Activated CD8-positive, alpha-beta memory T cell treated with anti-CD3 and anti-CD28 coated beads for 24 hours (primary cell): ENCODE measurements around the gene ROBO4.
A peak's percentile ranks its signal among the peaks of the same experiment; 100 is the strongest.

Experiments used
- DNase-seq: peaks from one replicate; pipeline ENCODE4 v3.0.0-alpha.2; 2020

ROBO4 gene

DNA sequence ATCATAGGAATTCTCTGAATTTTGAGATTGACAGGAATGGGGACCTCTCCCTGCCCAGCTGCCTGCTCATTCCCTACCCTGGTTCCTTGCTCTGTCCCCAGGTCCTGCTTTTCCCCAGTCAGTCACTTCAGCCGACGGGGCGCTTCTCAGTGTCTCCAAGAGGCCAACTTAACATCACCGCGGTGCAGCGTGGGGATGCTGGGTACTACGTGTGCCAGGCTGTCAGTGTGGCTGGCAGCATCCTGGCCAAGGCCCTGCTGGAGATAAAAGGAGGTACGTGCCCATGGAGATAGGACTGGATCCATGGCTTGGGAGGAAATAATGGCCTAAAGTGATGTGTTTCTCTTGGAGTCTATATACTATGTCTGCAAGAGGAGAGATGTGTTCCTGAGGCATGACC lies 25.4 kb downstream of the ROBO4 start:
- DNase-seq: no peak

DNA sequence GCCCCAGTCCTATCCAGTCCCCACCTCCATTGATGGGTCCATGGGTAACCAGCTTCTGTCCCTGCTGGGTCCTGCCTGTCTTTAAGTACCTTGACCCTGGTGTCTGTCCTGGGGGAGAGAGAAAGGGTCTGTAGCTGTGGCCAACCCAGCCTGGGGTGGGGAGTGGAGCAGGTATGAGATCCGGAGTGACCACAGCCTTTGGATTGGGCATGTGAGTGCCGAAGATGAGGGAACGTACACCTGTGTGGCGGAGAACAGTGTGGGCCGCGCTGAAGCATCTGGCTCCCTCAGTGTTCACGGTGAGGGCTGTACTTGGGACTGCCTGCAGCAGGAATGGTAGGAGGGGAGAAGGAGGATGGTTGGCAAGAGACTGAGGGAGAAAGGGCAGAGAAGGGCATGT lies 27.2 kb downstream of the ROBO4 start:
- no peak for DNase-seq

DNA sequence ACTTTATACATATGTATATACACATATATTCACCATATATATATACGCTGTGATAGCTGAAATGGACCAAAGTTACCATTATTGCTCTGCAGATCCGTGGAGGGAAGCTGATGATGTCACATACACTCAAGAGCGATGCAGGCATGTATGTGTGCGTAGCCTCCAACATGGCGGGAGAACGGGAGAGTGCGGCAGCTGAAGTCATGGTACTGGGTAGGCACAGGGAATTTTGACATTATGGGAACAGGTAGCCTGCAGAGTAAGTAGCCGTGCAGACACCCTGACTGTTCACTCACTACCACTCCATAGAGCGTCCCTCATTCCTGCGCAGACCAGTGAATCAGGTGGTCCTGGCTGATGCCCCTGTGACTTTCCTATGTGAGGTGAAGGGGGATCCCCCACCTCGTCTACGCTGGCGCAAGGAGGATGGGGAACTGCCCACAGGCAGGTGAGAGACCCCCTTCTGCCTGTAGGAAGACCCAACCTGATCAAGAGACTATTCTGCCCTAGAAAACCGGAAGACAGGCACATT lies 27.7 kb downstream of the ROBO4 start:
- DNase-seq: no peak

DNA sequence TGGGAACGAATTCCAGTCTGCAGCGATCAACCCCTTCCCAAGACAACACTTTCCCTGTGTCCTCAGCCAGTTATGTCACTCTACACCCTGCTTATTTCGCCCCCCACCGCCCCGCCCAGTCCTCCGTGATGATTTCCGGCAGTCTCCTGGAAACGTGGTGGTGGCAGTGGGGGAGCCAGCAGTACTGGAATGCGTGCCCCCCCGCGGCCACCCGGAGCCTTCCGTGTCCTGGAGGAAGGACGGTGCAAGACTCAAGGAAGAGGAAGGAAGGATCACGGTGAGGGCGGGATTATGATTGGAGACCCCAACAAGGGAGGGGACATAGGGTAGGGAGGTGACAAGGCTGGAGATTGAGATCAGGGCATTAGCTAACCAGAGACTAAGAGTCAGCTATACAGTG lies 28.3 kb downstream of the ROBO4 start:
- DNase-seq: no peak

DNA sequence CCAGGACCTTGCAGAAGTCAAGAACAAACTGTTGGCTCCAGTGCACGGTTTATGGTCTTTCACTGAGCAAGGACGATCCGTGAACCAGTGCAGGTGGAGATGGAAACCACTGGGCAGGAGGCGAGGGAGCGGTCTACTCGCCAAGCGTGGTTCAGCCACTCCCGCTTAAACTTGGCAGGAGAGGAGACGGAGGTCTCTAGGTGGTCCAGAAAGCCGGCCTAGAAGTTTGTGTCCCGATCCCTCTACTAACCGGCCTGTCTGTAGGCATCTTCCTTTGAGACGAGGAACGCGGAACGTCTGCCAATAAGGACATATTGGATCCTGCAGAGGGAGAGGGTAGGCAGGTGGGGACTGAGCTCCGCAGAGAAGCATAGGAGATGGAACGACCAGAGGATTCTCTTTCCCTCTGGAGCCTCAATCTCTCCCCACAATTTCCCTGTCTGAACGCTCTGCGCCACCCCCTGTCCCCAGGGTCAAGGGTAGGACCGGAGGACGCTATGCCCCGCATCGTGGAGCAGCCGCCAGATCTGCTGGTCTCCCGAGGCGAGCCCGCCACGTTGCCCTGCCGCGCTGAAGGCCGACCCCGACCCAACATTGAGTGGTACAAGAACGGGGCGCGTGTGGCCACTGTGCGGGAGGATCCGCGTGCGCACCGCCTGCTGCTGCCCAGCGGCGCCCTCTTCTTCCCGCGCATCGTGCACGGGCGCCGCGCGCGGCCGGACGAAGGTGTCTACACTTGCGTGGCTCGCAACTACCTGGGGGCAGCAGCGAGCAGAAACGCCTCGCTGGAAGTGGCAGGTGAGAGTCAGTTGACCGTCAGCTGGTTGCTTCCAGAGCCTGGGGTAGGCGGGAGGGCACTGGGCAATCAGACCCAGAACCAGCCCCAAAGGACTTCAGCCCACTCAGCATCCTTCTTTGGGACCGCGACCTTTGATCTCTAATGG lies 29.1 kb downstream of the ROBO4 start:
- DNase-seq: no peak

DNA sequence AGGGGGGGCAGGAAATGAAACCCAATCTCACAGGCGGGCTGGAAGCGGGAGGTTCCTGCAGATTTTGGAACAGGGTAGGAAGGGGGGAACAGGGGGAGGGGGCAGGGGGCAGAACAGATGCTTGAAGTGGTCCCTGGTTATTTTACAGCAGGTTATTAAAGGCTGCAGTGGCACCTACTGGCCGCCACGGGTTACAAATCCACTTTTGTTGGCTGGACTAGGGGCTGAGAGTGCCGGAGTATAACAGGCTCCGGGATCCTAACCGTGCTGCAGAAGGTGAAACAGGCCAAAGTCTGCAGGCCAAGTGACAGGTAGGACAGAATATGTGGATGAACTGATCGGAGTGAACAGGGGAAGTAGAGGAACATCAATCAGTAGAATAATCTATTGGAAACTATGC lies 30.0 kb downstream of the ROBO4 start:
- DNase-seq: no peak

DNA sequence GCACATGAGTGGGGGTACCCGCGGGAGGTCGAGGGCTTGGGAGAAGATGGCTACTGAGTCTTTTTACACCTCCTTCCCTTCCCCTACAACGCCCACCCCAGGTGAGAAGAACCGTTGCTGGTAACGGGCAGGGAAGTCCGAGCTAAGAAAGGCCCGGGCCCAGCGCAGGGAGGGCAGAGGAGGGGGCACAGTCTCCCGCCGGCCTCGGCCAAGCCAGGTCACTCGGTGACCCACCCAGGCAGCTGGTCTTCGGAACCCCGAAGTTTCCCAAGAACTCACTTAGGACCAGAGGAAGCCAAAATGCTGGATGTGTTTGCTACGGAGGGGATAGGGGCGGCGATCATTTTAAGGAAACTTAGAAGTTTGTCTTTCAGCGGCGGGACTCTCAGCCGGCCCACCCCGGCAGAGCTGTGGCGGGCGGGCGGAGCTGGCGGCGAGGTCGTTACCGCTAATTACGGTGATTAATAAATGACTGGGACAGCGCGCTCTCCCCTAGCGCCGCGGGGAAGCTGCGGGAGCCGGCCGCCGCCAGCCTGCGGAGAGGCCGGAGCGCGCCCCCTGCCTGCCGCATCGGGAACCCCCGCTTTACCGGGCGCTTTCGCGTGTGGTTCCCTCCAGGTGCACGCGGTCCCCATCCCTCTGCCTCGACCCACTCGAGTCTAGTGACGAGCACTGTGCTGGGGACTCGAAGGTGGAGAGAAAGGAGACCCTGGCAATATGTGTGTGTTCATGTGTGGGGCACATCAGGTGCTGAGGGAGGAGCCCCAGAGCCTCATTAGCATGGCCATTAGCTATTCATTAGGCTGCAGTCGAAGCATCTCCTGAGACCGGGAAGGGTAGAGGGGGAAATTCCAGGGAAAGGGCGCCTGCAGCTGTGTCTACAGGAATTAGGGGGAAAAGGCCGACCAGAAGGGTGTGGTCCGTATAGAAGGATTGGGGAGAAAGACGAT lies 31.5 kb downstream of the ROBO4 start:
- DNase-seq: peak; percentile 76

DNA sequence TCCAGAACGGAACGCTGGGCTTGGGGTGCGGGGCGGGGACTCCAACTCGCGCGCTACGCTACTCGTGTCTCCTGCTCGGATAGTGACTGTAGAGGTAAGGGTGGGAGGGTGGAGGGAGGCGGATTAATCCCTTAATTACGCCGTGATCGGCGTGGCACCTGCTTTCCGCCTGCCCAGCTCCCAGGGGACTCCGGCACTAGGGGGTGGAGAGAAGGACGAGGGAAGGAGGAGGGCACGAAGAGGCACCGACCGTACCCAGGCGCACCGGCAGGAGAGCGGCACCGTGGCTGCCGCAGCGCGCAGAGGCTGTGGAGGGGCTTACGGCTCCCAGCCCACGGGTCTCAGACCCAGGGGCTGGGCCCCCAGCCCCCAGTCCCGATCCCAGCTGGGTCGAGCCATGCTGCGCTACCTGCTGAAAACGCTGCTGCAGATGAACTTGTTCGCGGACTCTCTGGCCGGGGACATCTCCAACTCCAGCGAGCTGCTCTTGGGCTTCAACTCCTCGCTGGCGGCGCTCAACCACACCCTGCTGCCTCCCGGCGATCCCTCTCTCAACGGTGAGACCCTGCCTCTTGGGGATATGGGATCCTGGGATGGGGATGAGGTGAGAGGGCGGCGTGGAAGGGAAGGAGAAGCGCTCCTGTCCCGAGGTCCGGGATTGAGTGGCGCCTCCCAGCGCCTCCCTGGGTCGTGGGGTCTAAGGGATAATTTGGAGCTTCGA lies 32.3 kb downstream of the ROBO4 start, which contains the start of gene ROBO3:
Gene ROBO3, plus strand, starts transcription at position 252 of the 721 bp plus-strand sequence. Its CDS starts 146 bp downstream, at position 398.
- no peak for DNase-seq

DNA sequence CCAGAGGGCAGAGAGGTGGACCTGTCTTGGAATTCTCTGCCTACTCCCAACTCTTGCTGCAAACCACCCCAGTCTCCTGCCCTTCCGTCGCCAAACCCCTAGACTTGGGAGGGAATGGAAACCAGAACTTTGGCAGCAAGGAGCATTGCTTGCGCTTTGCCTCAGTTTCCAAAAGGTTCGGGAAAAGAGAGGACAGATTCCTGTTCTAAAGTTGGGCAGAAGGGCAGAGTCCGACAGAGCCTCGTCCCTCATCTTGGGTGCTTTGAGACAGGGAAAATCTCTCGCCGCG lies 32.8 kb downstream of the ROBO4 start:
- DNase-seq: no peak

DNA sequence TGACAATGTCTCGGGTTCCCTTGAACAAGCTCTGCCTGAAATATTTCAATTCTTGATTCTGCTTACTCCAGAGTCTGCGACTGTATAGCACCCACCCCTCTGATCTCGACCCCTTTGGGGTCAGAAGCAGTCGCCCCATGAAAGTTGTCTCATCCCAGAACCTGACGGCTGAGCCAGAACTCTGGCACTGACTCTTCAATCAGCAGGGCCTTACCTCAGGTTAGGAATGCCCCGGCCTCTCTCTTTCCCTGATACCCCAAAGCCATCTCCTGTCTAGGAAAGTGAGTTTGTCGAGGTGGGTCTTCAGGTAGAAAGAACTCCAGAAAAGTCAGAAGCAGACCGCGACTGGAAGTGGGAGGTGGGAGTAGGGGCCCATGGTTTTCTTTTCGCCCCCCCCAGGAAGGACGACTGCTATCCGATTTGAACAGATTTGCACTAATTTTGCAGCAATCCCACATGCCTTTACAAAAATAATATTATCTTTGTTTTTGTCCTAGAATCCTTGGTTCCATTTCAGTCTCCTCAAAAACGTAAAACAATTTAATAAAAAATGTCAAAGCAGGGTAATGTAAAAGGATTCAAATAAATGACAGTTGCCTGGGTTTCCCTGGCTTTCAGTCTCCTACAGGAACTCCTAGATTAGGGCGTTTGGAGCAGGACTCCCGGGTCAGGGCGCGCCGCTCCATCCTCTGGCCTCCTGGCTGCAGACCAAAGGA lies 33.3 kb downstream of the ROBO4 start:
- DNase-seq: no peak

DNA sequence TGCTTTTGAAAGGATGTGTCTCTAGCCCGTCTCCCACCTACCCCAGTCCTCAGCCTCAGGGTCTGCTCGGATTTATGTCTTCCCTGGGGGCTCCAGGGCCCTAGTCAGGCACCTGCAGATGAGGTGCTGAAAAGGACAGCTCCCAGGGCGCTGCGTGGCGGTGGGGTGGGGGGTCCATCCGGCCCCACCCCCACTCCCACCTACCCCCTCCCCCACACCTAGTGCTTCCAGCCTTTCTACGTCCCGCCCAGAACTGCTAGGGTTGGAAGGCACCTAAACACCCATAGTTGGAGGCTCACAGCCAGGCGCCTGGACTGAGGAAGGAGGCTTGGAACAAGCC lies 33.9 kb downstream of the ROBO4 start:
- DNase-seq: no peak

DNA sequence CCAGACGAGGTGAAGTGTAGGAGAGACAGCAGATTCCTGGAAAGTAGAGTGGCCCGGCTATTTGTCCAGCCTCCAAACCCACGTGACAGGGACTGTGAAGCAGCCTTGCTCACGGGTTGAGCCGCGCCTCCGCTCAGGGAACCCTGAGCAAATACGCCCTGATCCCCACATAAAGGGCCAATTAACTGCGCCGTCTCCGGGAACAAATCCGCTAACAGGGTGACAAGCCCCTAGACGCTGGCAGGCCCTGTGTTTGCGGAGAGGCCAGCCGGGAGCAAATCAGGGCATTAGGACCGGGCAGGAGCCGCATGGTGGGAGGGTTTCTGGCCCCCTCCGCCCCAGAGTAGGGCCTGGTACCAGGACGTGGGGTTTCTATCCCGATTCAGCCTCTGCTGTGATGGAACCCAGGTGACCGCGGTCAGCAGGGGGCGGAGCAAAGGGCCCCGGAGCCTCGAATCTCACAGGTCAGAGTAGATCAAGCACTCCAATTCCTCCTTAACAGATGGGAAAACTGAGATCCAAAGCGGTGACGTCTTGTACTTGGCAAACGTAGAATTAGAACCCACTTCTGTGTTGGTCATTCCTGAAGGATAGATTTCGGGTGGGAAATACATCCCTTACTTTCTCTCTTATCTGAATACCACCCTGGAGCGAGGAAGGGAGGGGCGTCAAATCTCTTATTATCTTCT lies 34.4 kb downstream of the ROBO4 start:
- no peak for DNase-seq

DNA sequence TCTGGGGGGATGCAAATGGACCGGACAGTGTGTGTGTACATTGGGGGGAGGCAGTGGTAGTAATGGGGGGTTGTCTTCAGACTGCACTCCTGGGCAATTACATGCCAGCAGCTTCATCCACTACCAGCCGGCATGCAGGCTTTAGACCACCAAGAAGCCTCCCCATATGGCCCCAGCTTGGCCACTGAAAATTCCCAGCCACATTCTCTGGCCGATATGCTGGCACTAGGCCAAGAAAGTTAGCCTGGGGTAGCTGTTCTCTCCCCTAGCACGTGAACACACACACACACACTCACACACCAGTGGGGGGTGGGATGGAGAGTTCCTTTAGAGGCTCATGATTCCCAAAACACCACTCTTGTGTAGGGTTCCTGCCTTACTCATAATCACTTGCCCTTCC lies 36.0 kb downstream of the ROBO4 start:
- DNase-seq: no peak

DNA sequence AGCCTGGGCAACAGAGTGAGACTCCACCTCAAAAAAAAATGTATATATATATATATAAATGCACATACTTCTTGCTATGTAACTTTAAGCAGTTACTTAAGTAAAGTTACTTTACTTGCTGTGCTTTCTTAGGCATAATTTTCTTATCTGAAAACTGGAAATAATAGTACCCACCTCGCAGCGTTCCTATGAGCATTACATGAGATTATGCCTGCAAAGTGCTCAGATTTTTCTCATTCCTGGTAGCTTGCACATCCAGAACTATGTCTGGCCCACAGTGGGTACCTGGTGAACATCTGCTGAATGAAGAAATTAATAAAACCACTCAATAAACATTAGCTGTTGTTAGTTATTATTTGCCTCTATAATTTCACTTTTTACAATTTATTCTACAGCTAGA lies 38.5 kb downstream of the ROBO4 start:
- DNase-seq: no peak

DNA sequence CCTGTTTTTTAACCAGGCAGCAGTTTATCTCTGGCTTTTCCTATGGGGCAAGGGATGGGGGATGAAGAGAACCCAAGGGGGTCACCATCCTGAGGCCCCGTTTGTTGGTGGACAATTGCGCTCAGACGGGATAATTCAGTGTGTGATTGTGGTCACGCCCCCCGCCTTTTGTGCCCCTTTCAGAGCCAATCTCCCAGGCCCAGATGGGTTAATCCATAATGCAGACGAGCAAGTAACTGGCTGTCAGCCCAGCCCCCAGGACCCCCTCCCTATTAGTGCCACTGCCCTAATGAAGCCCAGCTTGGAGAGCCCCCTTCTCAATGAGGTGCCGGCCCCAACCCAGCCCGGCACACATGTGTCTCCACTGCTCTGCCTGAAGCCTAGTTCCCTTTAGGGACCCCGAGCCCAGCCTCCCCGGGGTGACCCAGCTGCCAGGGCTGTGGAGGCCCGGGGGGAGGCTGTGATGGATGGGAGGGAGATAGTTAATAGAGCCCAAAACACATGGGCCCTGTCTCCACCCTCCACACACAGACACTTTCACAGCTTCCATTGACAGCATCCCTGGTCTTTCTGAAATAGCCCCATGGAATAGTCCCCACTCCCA lies 51.5 kb downstream of the ROBO4 start:
- DNase-seq: no peak

DNA sequence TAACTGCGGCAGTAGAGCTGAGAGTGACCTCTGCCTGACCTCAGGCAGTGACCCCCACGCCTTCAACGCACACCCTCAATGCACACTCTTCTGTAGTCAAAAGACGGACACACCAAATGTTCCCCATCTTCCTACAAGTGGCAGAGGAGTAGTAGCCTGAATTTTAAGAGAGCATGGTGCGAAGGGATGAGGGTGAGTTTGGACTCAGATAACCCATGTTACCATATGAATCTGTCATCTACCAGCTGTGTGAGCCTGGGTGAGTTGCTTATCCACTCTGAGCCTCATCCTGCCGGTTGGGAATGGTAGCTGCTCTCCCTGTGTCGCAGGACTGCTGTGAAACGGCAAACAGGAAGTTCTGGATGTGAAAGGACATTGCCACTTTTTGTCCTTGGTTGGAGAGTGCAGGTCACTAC lies 53.0 kb downstream of the ROBO4 start:
- no peak for DNase-seq

DNA sequence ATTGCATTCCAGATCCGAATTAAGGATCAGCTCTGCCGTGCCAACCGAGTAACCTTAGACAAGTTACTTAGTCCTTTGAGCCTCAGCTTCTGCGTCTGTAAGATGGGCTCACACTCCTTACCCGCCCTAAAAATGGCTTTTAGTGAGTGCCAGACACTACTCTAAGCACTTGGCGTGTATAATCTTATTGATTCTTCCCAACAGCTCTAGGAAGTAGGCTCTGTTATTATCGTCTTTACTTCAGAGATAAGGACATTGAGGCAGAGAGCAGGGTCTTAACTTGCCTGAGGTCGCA lies 54.1 kb downstream of the ROBO4 start:
- DNase-seq: no peak

DNA sequence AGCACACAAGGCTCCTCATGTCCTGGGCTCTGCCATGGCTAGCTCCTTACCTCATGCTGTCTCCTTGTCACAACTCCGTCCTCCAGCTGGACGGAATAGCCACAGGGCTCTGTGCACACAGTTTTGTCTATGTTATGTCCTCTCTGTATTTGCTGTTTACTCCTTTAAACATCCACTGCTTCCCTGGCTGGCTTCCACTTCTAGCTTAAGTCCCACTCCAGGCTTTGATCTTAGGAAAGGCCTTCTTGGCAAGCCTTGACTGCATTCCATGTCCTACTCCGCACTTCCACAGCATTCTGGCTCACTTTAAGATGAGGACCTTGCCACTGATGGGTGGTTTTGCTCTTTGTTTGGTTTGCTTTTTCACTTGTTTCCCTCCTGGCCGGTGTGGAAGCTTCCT lies 55.4 kb downstream of the ROBO4 start:
- DNase-seq: no peak

DNA sequence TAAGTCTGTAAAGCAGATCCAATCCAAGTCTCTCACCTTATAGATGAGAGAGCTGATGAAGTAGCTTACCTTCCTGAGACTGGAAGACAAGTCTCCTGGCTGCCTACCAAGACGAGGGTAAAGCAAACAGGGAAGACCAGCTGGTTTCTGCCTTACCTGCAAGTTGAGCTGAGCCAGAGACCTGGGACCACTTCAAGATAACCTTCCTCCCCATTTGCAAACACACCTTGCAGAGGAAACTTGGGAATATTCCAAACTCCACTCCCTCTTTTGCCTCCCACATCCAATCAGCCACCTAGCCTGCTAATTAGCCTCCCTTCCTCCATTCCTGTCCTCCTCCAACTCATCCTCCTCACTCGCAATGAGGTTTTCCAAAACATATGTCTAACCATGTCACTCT lies 55.8 kb downstream of the ROBO4 start:
- no peak for DNase-seq

DNA sequence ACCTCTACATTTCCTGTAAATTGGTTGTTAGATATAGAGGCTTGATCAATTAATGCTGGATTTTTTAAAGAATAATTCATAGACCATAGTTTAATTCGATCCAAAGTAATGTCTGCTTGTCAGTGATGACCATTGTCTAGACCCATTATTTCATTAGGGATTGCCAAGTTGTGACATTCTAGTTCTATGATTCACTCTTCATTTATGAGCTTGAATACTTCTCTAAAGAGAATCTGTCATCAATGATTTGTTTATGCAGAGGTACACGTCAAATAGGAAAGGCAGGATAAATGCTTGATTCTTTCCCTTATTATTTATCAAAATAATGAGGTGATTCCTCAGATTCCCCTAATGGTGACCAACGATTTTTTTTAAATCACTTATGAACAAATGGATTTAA lies 56.5 kb downstream of the ROBO4 start:
- no peak for DNase-seq

DNA sequence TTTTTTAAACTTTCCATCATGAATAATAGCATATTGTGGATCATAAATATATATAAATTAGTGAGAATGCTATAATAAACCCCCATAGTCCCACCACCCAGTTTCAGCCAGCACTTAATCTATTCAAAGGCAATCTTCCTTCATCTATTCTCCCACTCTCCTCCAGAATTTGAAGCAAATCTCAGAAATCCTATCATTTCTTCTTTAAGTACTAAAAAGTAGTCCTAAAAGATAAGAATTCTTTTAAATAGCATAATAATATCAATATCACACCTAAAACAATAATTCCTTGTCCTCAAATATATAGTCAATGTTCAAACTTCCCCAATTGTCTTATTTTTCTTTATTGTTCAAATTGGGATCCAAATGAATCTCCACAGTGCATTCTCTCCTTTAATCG lies 57.0 kb downstream of the ROBO4 start:
- no peak for DNase-seq
